ENCODE data around the gene GULP1.

DNA sequence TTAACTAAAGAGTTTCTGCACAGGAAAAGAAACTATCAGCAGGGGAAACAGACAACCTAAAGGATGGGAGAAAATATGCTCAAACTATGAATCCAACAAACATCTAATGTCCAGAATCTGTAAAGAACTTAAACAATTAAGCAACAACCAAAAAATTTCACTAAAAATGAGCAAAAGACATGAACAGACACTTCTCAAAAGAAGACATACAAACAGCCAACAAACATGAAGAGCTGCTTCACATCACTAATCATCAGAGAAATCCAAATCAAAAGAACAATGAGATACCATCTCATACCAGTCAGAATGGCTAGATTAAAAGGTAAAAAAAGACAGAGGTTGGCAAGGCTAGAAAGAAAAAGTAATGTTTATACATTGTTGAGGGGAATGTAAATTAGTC, 8.8 kb upstream of the GULP1 start:
- TF ChIP-seq, protein P1, sequence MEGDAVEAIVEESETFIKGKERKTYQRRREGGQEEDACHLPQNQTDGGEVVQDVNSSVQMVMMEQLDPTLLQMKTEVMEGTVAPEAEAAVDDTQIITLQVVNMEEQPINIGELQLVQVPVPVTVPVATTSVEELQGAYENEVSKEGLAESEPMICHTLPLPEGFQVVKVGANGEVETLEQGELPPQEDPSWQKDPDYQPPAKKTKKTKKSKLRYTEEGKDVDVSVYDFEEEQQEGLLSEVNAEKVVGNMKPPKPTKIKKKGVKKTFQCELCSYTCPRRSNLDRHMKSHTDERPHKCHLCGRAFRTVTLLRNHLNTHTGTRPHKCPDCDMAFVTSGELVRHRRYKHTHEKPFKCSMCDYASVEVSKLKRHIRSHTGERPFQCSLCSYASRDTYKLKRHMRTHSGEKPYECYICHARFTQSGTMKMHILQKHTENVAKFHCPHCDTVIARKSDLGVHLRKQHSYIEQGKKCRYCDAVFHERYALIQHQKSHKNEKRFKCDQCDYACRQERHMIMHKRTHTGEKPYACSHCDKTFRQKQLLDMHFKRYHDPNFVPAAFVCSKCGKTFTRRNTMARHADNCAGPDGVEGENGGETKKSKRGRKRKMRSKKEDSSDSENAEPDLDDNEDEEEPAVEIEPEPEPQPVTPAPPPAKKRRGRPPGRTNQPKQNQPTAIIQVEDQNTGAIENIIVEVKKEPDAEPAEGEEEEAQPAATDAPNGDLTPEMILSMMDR (conservative IDR thresholded peaks at IDR 0.05; ENCODE audit: low read depth, low read length), result no peak
- TF ChIP-seq FOS (IDR thresholded peaks at IDR 0.05; ENCODE audit: low read depth, low read length), result no peak
- no peak for TF ChIP-seq NFE2L2 (IDR thresholded peaks at IDR 0.05; ENCODE audit: low read depth, low read length)
- TF ChIP-seq, protein P2, sequence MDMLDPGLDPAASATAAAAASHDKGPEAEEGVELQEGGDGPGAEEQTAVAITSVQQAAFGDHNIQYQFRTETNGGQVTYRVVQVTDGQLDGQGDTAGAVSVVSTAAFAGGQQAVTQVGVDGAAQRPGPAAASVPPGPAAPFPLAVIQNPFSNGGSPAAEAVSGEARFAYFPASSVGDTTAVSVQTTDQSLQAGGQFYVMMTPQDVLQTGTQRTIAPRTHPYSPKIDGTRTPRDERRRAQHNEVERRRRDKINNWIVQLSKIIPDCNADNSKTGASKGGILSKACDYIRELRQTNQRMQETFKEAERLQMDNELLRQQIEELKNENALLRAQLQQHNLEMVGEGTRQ (IDR thresholded peaks at IDR 0.05; ENCODE audit: low read depth, low read length), result no peak
- no peak for TF ChIP-seq POLR2A (IDR thresholded peaks at IDR 0.05; ENCODE audit: low read depth, low read length)
- no peak for TF ChIP-seq BHLHE40 (IDR thresholded peaks at IDR 0.05; ENCODE audit: low read depth, low read length)
- TF ChIP-seq CEBPB (IDR thresholded peaks at IDR 0.05; ENCODE audit: low read depth, low read length), result no peak
- TF ChIP-seq CHD1 (IDR thresholded peaks at IDR 0.05; ENCODE audit: low read depth, low read length), result no peak
- no peak for TF ChIP-seq MXI1 (IDR thresholded peaks at IDR 0.05; ENCODE audit: borderline replicate concordance, low read depth, low read length)
- TF ChIP-seq, protein P3, sequence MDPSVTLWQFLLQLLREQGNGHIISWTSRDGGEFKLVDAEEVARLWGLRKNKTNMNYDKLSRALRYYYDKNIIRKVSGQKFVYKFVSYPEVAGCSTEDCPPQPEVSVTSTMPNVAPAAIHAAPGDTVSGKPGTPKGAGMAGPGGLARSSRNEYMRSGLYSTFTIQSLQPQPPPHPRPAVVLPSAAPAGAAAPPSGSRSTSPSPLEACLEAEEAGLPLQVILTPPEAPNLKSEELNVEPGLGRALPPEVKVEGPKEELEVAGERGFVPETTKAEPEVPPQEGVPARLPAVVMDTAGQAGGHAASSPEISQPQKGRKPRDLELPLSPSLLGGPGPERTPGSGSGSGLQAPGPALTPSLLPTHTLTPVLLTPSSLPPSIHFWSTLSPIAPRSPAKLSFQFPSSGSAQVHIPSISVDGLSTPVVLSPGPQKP (IDR thresholded peaks at IDR 0.05; ENCODE audit: borderline replicate concordance, low read depth, low read length), result no peak
- no peak for TF ChIP-seq MAZ (IDR thresholded peaks at IDR 0.05; ENCODE audit: borderline replicate concordance, low read depth, low read length)
- no peak for TF ChIP-seq RCOR1 (IDR thresholded peaks at IDR 0.05; ENCODE audit: insufficient replicate concordance, low read length)
- no peak for TF ChIP-seq MAFK (IDR thresholded peaks at IDR 0.05; ENCODE audit: low read depth, low read length)
